Activated CD8-positive, alpha-beta memory T cell treated with anti-CD3 and anti-CD28 coated beads, Interleukin-2, amount 50 U/mL, for 1 hour (primary cell): ENCODE results near the gene INSL3.

ENCODE experiments used
- DNase-seq: peaks from one replicate; pipeline ENCODE4 v3.0.0-alpha.2; 2020; ENCODE audit errors: extremely low read depth

The INSL3 gene

GRCh38 chr19:17846146-17846545 lies 24.8 kb upstream of the INSL3 start:
- DNase-seq: no peak

- DNase-seq: no peak
Observed at GRCh38 chr19:17843908-17844490, 22.7 kb upstream of the INSL3 start.

GRCh38 chr19:17843292-17843827 lies 22.0 kb upstream of the INSL3 start:
- no peak for DNase-seq

- no peak for DNase-seq
Observed at GRCh38 chr19:17842663-17843291, 21.5 kb upstream of the INSL3 start.

GRCh38 chr19:17841810-17842662 lies 20.7 kb upstream of the INSL3 start:
- DNase-seq: no peak

- no peak for DNase-seq
Observed at GRCh38 chr19:17841371-17841809, 20.1 kb upstream of the INSL3 start.

GRCh38 chr19:17840019-17840418 lies 18.7 kb upstream of the INSL3 start:
- no peak for DNase-seq

- no peak for DNase-seq
Observed at GRCh38 chr19:17837972-17838371, 16.7 kb upstream of the INSL3 start.

GRCh38 chr19:17836530-17836929 lies 15.2 kb upstream of the INSL3 start:
- DNase-seq: no peak

- no peak for DNase-seq
Observed at GRCh38 chr19:17835182-17836006, 14.1 kb upstream of the INSL3 start.

GRCh38 chr19:17834350-17835181 lies 13.2 kb upstream of the INSL3 start:
- DNase-seq: no peak

GRCh38 chr19:17832443-17833208 lies 11.3 kb upstream of the INSL3 start:
- DNase-seq: no peak

GRCh38 chr19:17831419-17831888 lies 10.1 kb upstream of the INSL3 start:
- DNase-seq: no peak

- no peak for DNase-seq
Observed at GRCh38 chr19:17830567-17831418, 9.5 kb upstream of the INSL3 start.

- DNase-seq: no peak
Observed at GRCh38 chr19:17829855-17830566, 8.7 kb upstream of the INSL3 start.

GRCh38 chr19:17826508-17827056 lies 5.3 kb upstream of the INSL3 start:
- no peak for DNase-seq

- no peak for DNase-seq
Observed at GRCh38 chr19:17824339-17824738, 3.0 kb upstream of the INSL3 start.
